ENCODE measurements around the gene ARHGEF9.

GRCh38 chrX:63613531-63614028 is 171.4 kb downstream of the ARHGEF9 start:
- TF ChIP-seq CTCF (IDR thresholded peaks at IDR 0.05; ENCODE audit: insufficient read depth, low read depth, low read length): no peak
- TF ChIP-seq EZH2 (IDR thresholded peaks at IDR 0.05; ENCODE audit: insufficient read depth, low read length): no peak
